ENCODE data around the gene TMEM163.
"Not testable (repeated sequence)": the region's sequence is repeated elsewhere in the genome, so short reads cannot be mapped to it uniquely, and the experiment has no call there.

TMEM163 gene

GRCh38 chr2:134619250-134619649 is 99.5 kb downstream of the TMEM163 start:
- CTCF ChIA-PET: no interaction called here
- no peak overlapping the region for H3K27ac ChIP-seq (ENCODE audit: extremely low read depth, low read depth, low read length)
- no peaks in the 10 kb centered on the region for H3K9me3 ChIP-seq (ENCODE audit: control insufficient read depth, insufficient read depth, low read depth, low read length)
- TF ChIP-seq SETDB1 (IDR thresholded peaks at IDR 0.05; ENCODE audit: insufficient read length, low read length) (peak; percentile 28), ZNF10 (tag by site-specific recombination; IDR thresholded peaks at IDR 0.05) (no peak)
- no peaks in the 10 kb centered on the region for H3K4me1 ChIP-seq (ENCODE audit: control insufficient read depth, insufficient read depth, low read length)
- no peaks in the 10 kb centered on the region for H3K36me3 ChIP-seq (ENCODE audit: control insufficient read depth in 2 of 2, insufficient read depth in 1 of 2, low read length in 2 of 2)
- no peak overlapping the region for H3K4me3 ChIP-seq (ENCODE audit: low read depth, low read length)
- POLR2A ChIA-PET: no interaction called here

- H3K4me1 ChIP-seq (ENCODE audit: control insufficient read depth, insufficient read depth, low read length); H3K4me3 ChIP-seq (ENCODE audit: low read depth, low read length); H3K36me3 ChIP-seq (ENCODE audit: control insufficient read depth in 2 of 2, insufficient read depth in 1 of 2, low read length in 2 of 2); H3K27ac ChIP-seq (ENCODE audit: extremely low read depth, low read depth, low read length); POLR2A ChIA-PET; H3K9me3 ChIP-seq (ENCODE audit: control insufficient read depth, insufficient read depth, low read depth, low read length): not testable (repeated sequence)
- CTCF ChIA-PET: interaction anchor here (0.6 kb wide), 1 partner anchor 168 kb away, joined by 3 read pairs; no protein-coding TSS in a partner anchor
These were observed 103.3 kb downstream of the TMEM163 start for GRCh38 chr2:134615480-134615879.

GRCh38 chr2:134611316-134611715 is 107.5 kb downstream of the TMEM163 start:
- H3K9me3 ChIP-seq (ENCODE audit: control insufficient read depth, insufficient read depth, low read depth, low read length): no peaks in the 10 kb centered on the region
- no peak overlapping the region for H3K4me3 ChIP-seq (ENCODE audit: low read depth, low read length)
- H3K36me3 ChIP-seq (ENCODE audit: control insufficient read depth in 2 of 2, insufficient read depth in 1 of 2, low read length in 2 of 2): no peaks in the 10 kb centered on the region
- CTCF ChIA-PET: interaction anchor here (0.7 kb wide), 1 partner anchor 47 kb away, joined by 3 read pairs; no protein-coding TSS in a partner anchor
- TF ChIP-seq ZNF19 (tag by site-specific recombination; IDR thresholded peaks at IDR 0.05; ENCODE audit: low read depth) (no peak), WT1 (tag by site-specific recombination; IDR thresholded peaks at IDR 0.05) (no peak), PBX3 (CRISPR knock-in tag; IDR thresholded peaks at IDR 0.05) (no peak), YY1 (tag by site-specific recombination; IDR thresholded peaks at IDR 0.05) (no peak), ZNF510 (tag by site-specific recombination; IDR thresholded peaks at IDR 0.05; ENCODE audit: insufficient replicate concordance) (no peak), ZNF24 (tag by site-specific recombination; IDR thresholded peaks at IDR 0.05) (no peak)
- H3K4me1 ChIP-seq (ENCODE audit: control insufficient read depth, insufficient read depth, low read length): no peaks in the 10 kb centered on the region
- no peak overlapping the region for H3K27ac ChIP-seq (ENCODE audit: extremely low read depth, low read depth, low read length)
- POLR2A ChIA-PET: no interaction called here

GRCh38 chr2:134610871-134611270 is 107.9 kb downstream of the TMEM163 start:
- CTCF ChIA-PET: interaction anchor here (0.7 kb wide), 1 partner anchor 47 kb away, joined by 3 read pairs; no protein-coding TSS in a partner anchor
- no peak overlapping the region for H3K27ac ChIP-seq (ENCODE audit: extremely low read depth, low read depth, low read length)
- no peaks in the 10 kb centered on the region for H3K36me3 ChIP-seq (ENCODE audit: control insufficient read depth in 2 of 2, insufficient read depth in 1 of 2, low read length in 2 of 2)
- POLR2A ChIA-PET: no interaction called here
- no peaks in the 10 kb centered on the region for H3K4me1 ChIP-seq (ENCODE audit: control insufficient read depth, insufficient read depth, low read length)
- H3K4me3 ChIP-seq (ENCODE audit: low read depth, low read length): no peak overlapping the region
- no peak for TF ChIP-seq ZNF658 (tag by site-specific recombination; IDR thresholded peaks at IDR 0.05)
- TF ChIP-seq SP2 (tag by site-specific recombination; IDR thresholded peaks at IDR 0.05): no peak
- TF ChIP-seq ZNF394 (tag by site-specific recombination; IDR thresholded peaks at IDR 0.05; ENCODE audit: borderline replicate concordance): no peak
- TF ChIP-seq SCRT1 (tag by site-specific recombination; IDR thresholded peaks at IDR 0.05; ENCODE audit: borderline replicate concordance): no peak
- no peak for TF ChIP-seq WT1 (tag by site-specific recombination; IDR thresholded peaks at IDR 0.05)
- no peak for TF ChIP-seq TRIM28 (IDR thresholded peaks at IDR 0.05; ENCODE audit: borderline replicate concordance, low read length)
- no peak for TF ChIP-seq ZNF114 (tag by site-specific recombination; IDR thresholded peaks at IDR 0.05)
- TF ChIP-seq ZNF670 (tag by site-specific recombination; IDR thresholded peaks at IDR 0.05; ENCODE audit: low read depth): no peak
- TF ChIP-seq ZNF302 (tag by site-specific recombination; IDR thresholded peaks at IDR 0.05; ENCODE audit: low read depth): no peak
- no peaks in the 10 kb centered on the region for H3K9me3 ChIP-seq (ENCODE audit: control insufficient read depth, insufficient read depth, low read depth, low read length)
